Esophagus muscularis mucosa (tissue), 4 donors: ENCODE measurements around the gene IGF2R. TPM values are rescaled to one million over a fixed set of nuclear protein-coding genes. Genes with fewer than 3 reads are reported as not detected.

Experiments
- DNase-seq: peaks from one replicate; pipeline ENCODE4 v3.0.0-alpha.2; 2017; ENCODE audit errors: extremely low spot score
- H3K27ac ChIP-seq, 4 donors: fragments of 200-600 bp; sonication (generic); replicated peaks in 1 of 4; 1 replicate in 3 of 4; 2 replicates in 1 of 4; pipeline ENCODE4 v1.5.1; 2016 to 2019; ENCODE audit warnings: mild to moderate bottlenecking in 1 of 4
- H3K27me3 ChIP-seq, 4 donors: fragments of 200-600 bp; sonication (generic); one replicate each; pipeline versions ENCODE4 v1.5.1 to v1.6.0; 2016 to 2019
- H3K36me3 ChIP-seq, 4 donors: fragments of 200-600 bp; sonication (generic); one replicate each; pipeline ENCODE4 v1.5.1; 2016 to 2019
- H3K4me1 ChIP-seq, 4 donors: fragments of 200-600 bp; sonication (generic); one replicate each; pipeline ENCODE4 v1.5.1; 2016 to 2019
- H3K4me3 ChIP-seq, 4 donors: fragments of 200-600 bp; sonication (generic); 1 replicate in 2 of 4; 2 replicates in 2 of 4; pipeline ENCODE4 v1.5.1; 2016 to 2019; ENCODE audit warnings: mild to moderate bottlenecking in 4 of 4, moderate library complexity in 1 of 4
- H3K9me3 ChIP-seq, 4 donors: fragments of 200-600 bp; sonication (generic); 1 replicate in 3 of 4; 2 replicates in 1 of 4; pipeline ENCODE4 v1.5.1; 2016 to 2019
- EP300 ChIP-seq: sonication (generic); formaldehyde crosslinking; IDR thresholded peaks from one replicate; pipeline ENCODE4 v1.6.1; 2017; ENCODE audit warnings: antibody characterized with exemption
- POLR2A ChIP-seq: fragments of 450-650 bp; IDR thresholded peaks from one replicate; pipeline ENCODE4 v1.6.1; 2017; ENCODE audit warnings: antibody characterized with exemption, moderate library complexity, mild to moderate bottlenecking, low read depth
- POLR2AphosphoS5 ChIP-seq, 2 donors: sonication (generic); formaldehyde crosslinking; IDR thresholded peaks; one replicate each; pipeline ENCODE4 v1.6.1; 2017; ENCODE audit warnings: antibody characterized with exemption in 2 of 2
- WGBS: methylation state at CpG from one replicate; pipeline ENCODE4 v1.1.5; 2018; 5-methylcytosine and 5-hydroxymethylcytosine counted together
- intact Hi-C: fragments of 100-400 bp; cut with DNase I; formaldehyde crosslinking; loops from one replicate; pipeline ENCODE4 v1.15.1; 2023
- total RNA-seq, 4 donors: library from RNA; depleted of rRNA; stranded (reverse); fragments of >200 nt; gene quantifications; one replicate each; pipeline versions ENCODE4 v1.1.0 to v1.2.1, GENCODE V29; 2016
- TF ChIP-seq, protein P1 (sequence below), 3 experiments: fragments of 200-600 bp in 2 of 3; fragments of 450-650 bp in 1 of 3; sonication (generic) in 2 of 3; IDR thresholded peaks; one replicate each; pipeline ENCODE4 v1.5.1; 2017 to 2019; ENCODE audit warnings: antibody characterized with exemption in 3 of 3, mild to moderate bottlenecking in 2 of 3, moderate library complexity in 1 of 3

Gene IGF2R
- total RNA-seq, 4 donors from 2014 or later: 43.6 to 75.3 (median 58.4) TPM

DNA sequence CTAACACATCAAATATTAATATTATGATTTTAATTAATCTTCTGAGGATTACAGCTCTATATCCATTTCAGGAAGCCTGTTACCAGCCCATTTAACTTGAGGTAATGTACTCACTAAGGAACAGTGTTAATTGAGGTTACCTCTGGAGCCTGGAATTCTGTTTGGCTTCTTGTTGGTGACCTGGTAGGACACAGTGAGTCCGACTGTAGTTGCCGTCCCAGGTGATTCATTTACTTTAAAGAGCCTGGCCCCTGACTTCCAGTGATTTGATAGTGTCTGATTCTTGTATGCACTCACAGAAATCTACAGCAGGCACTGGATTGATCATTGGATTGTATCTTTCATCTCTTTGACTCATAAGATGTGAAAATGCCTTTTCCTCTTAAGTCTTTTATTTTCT lies 34.0 kb downstream of the IGF2R start:
- no peak for TF ChIP-seq POLR2A
- TF ChIP-seq, protein P1, sequence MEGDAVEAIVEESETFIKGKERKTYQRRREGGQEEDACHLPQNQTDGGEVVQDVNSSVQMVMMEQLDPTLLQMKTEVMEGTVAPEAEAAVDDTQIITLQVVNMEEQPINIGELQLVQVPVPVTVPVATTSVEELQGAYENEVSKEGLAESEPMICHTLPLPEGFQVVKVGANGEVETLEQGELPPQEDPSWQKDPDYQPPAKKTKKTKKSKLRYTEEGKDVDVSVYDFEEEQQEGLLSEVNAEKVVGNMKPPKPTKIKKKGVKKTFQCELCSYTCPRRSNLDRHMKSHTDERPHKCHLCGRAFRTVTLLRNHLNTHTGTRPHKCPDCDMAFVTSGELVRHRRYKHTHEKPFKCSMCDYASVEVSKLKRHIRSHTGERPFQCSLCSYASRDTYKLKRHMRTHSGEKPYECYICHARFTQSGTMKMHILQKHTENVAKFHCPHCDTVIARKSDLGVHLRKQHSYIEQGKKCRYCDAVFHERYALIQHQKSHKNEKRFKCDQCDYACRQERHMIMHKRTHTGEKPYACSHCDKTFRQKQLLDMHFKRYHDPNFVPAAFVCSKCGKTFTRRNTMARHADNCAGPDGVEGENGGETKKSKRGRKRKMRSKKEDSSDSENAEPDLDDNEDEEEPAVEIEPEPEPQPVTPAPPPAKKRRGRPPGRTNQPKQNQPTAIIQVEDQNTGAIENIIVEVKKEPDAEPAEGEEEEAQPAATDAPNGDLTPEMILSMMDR (IDR thresholded peaks at IDR 0.05): no peak
- TF ChIP-seq POLR2AphosphoS5 (IDR thresholded peaks at IDR 0.05): no peak
- no peak for TF ChIP-seq EP300
- DNase-seq: no peak
- Histone ChIP-seq H3K36me3 (peaks cover 0 to 4% (median 0%) of the 10 kb centered on the region in 4 donors), H3K27me3 (no peaks in the 10 kb centered on the region), H3K4me3 (no peak overlapping the region), H3K4me1 (peaks cover 15 to 36% (median 25%) of the 10 kb centered on the region in 4 donors), H3K9me3 (no peaks in the 10 kb centered on the region), H3K27ac (no peak overlapping the region)
- 54% methylated on average over 2 of the region's 2 CpGs for WGBS
- intact Hi-C loops: no loop called here

DNA sequence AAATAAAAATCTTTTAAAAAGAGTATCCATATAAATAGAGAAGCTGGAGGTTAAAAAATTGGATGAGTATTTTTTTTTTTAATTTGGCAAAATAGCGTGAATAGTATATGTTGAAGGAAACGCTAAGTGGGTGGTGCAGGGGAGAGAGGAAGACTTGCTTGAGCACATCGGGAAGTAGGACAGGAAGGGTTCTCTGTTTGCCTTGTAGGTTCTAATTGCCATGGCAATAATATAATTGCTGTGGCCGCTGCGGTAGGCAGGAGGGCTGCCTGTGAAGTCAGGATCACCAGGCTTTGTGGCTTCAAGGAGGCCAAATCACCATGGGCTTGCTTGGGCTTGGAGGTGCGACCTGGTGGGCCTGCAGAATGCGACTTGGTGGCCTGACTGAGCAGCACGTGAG lies 35.1 kb downstream of the IGF2R start:
- H3K27ac ChIP-seq: no peak overlapping the region
- no peak overlapping the region for H3K4me3 ChIP-seq
- H3K36me3 ChIP-seq: peaks cover 0 to 5% (median 0%) of the 10 kb centered on the region in 4 donors
- H3K9me3 ChIP-seq: no peaks in the 10 kb centered on the region
- H3K27me3 ChIP-seq: no peaks in the 10 kb centered on the region
- peaks cover 16 to 48% (median 34%) of the 10 kb centered on the region in 4 donors for H3K4me1 ChIP-seq
- DNase-seq: no peak
- WGBS: 82% methylated on average over 8 of the region's 8 CpGs
- TF ChIP-seq, protein P1 (IDR thresholded peaks at IDR 0.05): no peak
- no peak for TF ChIP-seq POLR2AphosphoS5 (IDR thresholded peaks at IDR 0.05)
- no peak for TF ChIP-seq EP300
- no peak for TF ChIP-seq POLR2A
- intact Hi-C loops: no loop called here

DNA sequence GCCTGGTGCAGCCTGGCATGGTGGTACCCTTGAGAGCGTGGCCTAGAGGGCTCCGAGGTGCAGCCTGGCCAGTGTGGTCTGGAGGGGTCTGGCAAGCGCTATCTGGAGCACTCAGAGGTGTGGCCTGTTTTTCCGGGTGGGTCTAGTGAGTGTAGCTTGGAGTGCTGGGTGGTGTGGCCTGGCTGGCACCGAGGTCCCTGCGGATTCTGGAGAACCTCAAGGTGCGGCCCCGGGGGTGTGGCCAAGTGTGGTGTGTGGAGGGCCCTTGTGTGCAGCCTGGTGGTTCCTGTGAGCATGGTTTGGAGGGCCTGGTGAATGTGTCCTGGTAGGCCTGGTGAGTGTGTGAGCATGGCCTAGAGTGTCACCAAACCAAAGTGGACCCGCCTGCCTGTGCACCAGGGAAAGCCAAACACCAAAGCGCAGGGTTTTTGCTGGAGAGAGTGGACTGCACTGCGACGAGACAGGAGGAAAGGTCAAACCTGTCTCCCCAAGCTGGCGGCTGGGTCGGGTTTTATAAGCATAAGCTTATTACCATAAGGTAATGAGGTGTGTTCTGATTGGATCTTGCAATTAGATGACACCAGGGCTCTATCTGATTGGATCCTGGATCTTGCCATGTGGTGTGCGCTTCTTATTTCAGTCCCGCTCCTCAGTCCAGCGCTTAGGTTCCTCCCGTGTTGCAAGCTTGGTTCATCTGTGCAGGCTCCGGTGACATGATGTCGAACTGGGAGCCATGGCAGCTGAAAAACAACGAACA lies 35.7 kb downstream of the IGF2R start:
- intact Hi-C loops: no loop called here

DNA sequence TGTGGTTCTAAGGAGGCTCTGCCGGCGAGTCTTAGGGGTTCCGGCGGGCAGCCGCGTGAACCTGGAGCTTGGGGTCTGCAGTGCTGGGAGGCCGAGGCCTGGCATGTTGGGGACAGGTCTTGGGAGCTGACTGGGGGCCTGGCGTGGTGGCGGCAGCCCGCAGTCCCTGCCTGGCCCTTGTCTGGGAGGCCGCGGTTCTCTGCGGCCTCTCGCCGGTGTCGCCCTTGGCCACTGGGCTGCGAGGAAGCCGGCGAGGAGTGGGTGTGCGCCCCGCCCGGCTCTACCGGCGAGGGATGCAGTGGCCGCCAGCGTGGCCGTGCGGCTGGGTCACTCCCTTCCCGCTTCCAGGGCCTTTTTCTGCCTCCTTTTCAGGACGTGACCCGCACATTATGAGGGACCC lies 36.3 kb downstream of the IGF2R start:
- H3K4me3 ChIP-seq: no peak overlapping the region
- H3K4me1 ChIP-seq: peaks cover 20 to 48% (median 34%) of the 10 kb centered on the region in 4 donors
- H3K27me3 ChIP-seq: no peaks in the 10 kb centered on the region
- DNase-seq: no peak
- H3K36me3 ChIP-seq: peaks cover 0 to 6% (median 3%) of the 10 kb centered on the region in 4 donors
- no peak for TF ChIP-seq POLR2AphosphoS5 (IDR thresholded peaks at IDR 0.05)
- no peak for TF ChIP-seq POLR2A
- TF ChIP-seq, protein P1 (IDR thresholded peaks at IDR 0.05): no peak
- TF ChIP-seq EP300: no peak
- H3K27ac ChIP-seq: no peak overlapping the region
- 87% methylated on average over 20 of the region's 31 CpGs for WGBS
- intact Hi-C loops: no loop called here
- H3K9me3 ChIP-seq: no peaks in the 10 kb centered on the region

More for the DNA sequence above, 35.7 kb downstream of the IGF2R start:
- Histone ChIP-seq H3K4me1 (peaks cover 16 to 48% (median 34%) of the 10 kb centered on the region in 4 donors), H3K27ac (no peak overlapping the region), H3K36me3 (peaks cover 0 to 6% (median 0%) of the 10 kb centered on the region in 4 donors), H3K4me3 (no peak overlapping the region), H3K27me3 (no peaks in the 10 kb centered on the region), H3K9me3 (no peaks in the 10 kb centered on the region)
- WGBS: 94% methylated on average over 19 of the region's 21 CpGs
- no peak for DNase-seq
- TF ChIP-seq, protein P1 (IDR thresholded peaks at IDR 0.05): no peak
- TF ChIP-seq POLR2AphosphoS5 (IDR thresholded peaks at IDR 0.05) (no peak), POLR2A (no peak), EP300 (no peak)
